H4 (cell line): ENCODE data around the gene AGR2. TPM values are rescaled to one million over a fixed set of nuclear protein-coding genes. Genes with fewer than 3 reads are reported as not detected.
"Not testable (repeated sequence)": the region's sequence is repeated elsewhere in the genome, so short reads cannot be mapped to it uniquely, and the experiment has no call there.

Experiments used
- DNase-seq: peaks from one replicate; pipeline ENCODE4 v3.0.0-alpha.2; 2015; ENCODE audit warnings: low spot score
- total RNA-seq: library from RNA; depleted of rRNA; stranded (reverse); fragments of >200 nt; shearing (Covaris generic); gene quantifications from 2 replicates; pipeline ENCODE4 v1.2.3, GENCODE V29; 2014

AGR2 gene
- total RNA-seq, 1 experiment from 2014 or later: not detected

- no peak for DNase-seq
Measured at GRCh38 chr7:16774294-16774693, 30.5 kb downstream of the AGR2 start.

DNA sequence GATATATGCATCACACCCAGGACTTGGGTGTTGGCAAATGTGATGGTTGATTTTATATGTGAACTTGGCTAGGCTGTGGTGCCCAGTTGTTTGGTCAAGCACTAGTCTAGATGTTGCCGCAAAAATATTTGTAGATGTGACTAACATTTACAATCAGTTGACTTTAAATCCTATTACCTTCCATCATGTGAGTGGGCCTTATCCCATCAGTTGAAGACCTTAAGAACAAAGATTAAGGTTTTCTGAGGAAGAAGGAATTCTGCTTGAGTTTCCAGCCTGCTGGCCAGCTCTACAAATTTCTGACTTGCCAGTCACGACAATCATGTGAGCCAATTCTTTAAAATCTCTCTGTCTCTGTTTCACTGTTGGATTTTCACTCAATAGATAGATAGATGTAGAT, 30.9 kb downstream of the AGR2 start:
- no peak for DNase-seq

DNA sequence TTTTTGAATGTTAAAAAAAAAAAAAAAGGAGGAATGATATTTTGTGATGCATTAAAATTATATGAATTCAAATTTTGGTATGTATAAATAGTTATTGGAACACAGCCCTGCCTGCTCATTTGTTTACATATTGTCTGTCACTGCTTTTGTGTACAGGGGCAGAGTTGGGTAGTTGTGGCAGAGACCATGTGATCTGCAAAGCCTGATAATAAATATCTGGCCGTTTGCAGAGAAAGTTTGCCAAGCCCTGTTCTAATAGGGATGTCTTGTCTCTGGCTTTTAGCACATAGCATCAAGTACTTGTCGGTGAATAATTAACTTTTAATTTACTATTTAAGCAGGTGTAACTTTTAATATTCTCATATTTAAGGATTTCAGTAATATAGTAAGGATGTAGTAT, 31.5 kb downstream of the AGR2 start:
- no peak for DNase-seq

DNA sequence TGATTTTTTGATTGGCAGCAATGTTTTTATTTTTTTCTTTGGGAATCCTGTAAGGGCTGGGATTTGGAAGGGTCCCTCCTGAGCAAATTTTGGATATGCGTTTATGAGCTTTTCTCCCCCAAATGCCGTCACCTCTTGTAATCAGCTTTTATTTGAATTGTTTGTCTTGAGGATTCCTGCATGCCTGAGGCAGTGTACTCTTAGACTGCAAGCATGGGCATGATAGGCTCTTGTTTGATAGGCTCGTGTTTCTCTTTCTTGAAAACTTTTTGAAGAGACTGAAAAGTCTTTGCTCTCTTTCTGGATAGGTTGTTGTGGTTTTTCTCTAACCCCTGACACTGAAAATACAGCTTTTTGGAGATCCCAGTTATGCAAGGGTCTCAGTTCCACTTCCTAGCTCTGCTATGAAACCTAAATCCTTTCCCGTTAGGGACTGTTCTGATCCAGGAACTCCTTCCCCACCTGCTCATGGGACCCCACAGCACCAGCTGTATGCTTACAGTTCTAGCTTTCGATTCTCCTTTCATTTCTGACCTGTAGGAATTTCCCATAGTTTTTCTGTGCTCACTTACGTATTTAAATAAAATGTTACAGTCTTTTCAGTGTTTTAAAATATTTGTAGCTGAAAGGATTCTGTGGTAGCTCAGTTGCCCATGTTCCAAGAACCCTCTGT, 34.0 kb downstream of the AGR2 start:
- no peak for DNase-seq

DNA sequence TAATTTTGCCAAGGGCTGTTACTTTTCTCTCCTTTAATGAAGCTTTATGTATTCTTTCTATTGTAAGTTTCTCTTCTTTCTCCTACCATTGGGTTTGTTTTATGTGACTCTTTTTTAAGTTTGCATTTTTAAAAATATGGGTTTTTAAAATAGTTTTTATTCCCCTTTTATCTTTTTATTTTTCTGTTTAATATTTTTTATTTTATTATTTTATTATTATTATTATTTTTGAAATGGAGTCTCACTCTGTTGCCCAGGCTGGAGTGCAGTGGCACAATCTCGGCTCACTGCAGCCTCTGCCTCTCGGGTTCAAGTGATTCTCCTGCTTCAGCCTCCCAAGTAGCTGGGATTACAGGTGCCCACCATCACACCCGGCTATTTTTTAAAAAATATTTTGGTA, 34.8 kb downstream of the AGR2 start:
- DNase-seq: not testable (repeated sequence)

DNA sequence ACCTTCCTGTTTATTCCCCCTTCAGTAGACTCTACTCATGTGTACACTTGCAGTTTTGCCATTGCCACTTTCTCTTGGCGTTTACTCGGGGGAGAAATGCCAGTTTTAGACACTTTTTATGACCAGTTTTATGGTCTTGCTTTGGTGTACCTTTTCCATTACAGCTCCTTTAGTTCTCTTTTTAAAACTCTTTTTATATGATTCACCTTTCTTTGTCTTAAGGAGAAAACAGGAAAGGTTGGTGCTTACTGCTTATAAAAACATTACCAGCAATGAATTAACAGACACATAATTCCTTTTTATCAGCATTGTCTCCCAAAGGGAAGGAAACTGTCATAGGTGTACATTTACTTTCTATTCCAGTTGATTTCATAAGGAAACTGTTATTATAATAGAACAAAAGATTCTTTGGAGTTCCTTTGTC, 39.4 kb downstream of the AGR2 start:
- DNase-seq: no peak

- DNase-seq: no peak
Measured at GRCh38 chr7:16764942-16765341, 39.9 kb downstream of the AGR2 start.

- DNase-seq: no peak
Measured at GRCh38 chr7:16762177-16762576, 42.6 kb downstream of the AGR2 start.

GRCh38 chr7:16759840-16760239, 45.0 kb downstream of the AGR2 start:
- no peak for DNase-seq

GRCh38 chr7:16758631-16759611, 45.9 kb downstream of the AGR2 start:
- DNase-seq: no peak

- DNase-seq: no peak
Measured at GRCh38 chr7:16758036-16758435, 46.8 kb downstream of the AGR2 start.

DNA sequence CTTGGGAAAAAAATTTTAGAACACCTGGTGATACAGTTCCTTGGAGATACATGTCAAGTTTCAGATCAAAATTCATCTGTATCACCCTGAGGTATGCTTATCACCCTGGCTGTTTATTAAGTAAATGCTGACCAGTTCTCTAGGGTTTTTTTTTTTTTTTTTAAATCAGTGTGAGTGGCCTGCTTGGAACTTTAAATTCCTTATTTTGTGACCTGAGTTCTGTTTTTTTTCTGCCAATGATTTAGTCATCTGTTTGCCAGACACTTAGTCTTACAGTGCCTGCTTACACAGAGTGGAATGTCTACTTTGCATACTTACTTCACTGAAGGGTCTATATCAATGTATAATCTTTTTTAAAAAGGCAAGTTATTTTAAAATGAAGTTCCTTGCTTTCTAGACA, 49.4 kb downstream of the AGR2 start:
- no peak for DNase-seq

DNA sequence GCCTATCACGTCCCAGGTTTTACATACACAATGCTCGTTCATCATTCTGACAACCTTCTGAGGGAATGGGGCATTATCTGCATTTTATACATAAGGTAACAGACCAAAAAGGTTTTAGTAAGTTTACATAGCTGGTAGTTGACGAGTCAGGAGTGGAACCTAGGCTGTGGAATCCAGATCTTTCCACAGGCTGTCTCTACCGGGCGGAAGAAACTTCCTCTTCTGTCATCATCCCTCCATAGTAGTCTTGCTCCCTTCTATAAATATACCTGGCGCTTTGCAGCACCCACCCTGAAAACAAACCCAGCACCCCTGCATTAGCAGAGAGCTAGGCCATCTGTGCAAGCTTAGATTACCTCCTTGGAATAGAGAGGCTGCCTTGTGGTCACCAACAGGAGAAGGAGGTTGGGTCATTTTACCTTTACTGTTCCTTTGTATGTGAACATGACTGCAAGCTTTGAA, 49.9 kb downstream of the AGR2 start:
- DNase-seq: no peak

DNA sequence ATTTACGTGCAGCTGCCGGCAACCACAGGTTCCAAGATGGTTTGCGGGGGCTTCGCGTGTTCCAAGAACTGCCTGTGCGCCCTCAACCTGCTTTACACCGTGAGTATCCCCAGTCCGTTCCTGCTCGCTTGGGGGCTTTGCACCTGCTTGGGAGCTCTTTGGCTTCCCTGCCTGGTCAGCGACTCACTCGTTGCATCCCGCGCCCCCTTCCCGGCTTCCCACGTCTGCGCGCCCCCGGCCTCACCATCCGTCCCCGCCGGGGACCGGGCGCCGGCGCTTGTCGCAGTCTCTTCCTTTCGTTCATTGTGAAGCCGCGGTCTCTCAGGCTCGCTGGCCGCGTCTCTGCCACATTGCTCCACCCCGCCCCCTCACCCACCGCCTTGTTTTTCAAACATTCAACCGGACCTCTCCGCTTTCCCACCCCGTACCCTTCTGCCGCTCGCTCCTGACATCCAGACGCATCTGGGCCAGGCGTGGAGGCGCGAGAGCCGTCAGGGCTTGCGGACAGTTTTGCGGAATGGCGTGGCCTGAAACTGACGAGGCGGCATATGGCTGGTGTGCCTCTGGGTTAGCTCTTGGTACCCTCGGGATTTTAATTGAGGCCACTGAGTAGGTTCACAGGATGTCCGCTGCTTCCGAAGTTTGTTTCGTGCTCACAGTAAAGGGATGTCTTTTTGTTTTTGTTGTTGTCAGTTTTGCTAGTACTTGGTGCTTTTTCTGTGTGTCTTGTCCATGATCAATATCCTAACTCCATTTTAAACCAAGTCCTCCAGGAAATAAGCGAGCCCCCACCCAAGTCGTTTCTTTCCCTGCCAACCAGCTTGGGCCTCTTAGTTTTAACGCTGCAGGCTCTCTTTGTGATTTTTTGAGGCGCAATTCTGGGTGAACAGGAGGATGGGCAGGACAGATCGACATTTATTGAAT, 50.6 kb downstream of the AGR2 start:
- peak; percentile 50 for DNase-seq

DNA sequence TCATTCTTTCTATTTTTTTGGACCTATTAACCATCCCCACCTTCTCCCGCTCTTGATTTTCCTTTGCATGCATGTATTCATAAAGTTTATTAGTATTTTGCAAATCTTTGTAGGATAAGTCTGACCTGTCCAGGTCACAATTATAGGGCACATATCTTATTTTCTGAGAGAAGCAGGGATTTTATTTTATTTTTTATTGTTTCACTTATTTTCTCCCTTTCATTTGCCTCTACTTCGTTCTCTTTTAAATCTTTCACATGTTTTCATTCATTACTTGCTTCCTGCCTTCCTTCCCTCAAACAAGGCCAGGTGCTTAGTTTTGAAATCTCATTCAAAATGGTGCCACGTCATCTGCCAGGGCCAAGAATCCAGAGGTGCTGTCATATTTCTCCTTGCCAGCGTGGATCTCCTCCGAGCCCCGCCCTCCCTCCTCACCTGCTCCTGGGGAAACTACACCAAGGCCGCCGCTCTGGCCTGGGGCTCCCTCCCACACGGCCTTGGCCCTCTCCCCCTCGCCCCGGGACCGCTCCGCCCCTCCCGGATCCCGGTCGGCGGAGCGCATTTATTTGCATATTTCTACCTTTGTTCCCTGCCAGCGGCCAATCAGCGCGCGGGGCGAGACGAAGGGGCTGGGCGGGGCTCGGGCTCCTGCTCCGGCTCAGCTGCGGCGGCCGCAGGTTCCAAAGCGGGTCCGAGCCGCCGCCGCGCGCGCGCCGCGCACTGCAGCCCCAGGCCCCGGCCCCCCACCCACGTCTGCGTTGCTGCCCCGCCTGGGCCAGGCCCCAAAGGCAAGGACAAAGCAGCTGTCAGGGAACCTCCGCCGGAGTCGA, 51.5 kb downstream of the AGR2 start, which contains the start of gene TSPAN13:
TSS of gene TSPAN13 (plus strand) at position 654 of the 830 bp plus-strand sequence. CDS start 213 bp downstream, outside the sequence.
- DNase-seq: peak; percentile 93

GRCh38 chr7:16747102-16747501, 57.7 kb downstream of the AGR2 start:
- DNase-seq: no peak

DNA sequence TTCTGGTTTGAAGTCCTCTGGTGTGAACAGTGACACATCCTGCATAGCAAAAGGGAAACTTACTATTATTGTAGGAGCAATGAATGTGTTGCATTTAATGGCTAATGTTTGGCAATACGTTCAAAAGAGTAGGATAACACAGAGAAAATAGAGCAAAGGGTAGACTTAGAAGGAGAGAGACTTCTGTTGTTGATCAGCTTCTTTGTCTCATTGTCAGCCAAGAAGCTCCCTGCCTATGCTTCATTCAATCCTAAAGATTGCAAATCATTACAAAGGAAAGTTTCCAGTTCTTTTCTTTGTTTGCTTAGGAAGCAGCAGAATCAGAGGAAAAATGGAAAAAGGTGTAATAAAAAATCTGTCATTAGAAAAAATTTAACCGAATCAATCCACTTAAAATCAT, 59.2 kb downstream of the AGR2 start:
- DNase-seq: no peak

DNA sequence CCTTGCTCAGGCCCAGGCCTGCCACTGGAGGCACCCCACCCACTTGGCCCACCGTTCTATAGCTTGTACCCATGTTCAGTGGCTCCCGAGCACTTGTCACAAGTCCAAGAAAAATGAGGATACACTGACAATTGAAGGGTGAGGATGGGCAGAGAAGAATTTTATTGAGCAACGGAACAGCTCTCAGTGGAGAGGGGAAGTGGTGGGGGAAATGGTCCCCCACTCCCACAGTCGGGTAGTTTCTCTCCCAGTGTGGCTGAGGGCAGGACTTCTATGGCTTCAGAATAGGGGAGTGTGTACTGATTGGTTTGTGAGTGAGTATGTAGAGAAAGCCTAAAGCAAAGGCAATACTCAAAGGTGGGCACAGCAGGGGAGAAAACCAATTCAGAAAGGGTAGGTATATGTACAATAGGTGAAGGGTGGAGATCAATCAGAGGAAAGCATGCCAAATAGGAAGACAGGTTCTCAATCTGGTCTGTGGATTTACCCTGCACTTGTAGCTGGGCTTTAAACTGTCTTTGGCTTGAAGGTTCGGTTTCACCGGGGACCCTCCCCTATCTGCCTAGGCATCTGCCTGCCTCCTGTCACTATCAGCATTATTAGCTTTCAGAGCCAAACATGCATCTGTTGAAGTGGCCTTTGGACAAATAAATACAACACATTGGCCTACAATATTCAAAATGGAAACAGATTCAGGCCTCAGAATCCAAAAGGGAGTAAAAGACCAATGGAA, 60.1 kb downstream of the AGR2 start:
- DNase-seq: no peak

- DNase-seq: peak; percentile 85
Measured at GRCh38 chr7:16743236-16743635, 61.6 kb downstream of the AGR2 start.

DNA sequence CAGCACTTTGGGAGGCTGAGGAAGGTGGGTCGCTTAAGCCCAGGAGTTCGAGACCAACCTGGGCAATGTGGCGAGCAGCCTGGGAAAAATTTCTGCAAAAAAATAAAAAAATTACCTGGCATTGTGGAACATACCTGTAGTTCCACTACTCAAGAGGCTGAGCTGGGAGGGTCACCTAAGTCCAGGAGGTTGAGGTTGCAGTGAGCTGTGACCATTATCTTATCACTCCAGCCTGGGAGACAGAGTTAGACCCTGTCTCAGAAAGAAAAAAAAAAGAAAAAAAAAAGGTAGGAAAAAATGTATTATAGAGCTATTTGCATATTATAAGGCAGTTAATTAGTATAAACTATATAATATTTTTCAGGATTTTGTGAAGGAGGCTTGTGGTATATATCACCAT, 62.3 kb downstream of the AGR2 start:
- no peak for DNase-seq
